Measurements from ENCODE around the gene GCSH. TPM values are rescaled to one million over a fixed set of nuclear protein-coding genes. Genes with fewer than 3 reads are reported as not detected.

The GCSH gene
- total and polyA plus RNA-seq, 2 of the 13 experiments (the other 11 are each of a cell fraction or from before 2014, with no cell fraction given) = 35.9 to 103 TPM

DNA sequence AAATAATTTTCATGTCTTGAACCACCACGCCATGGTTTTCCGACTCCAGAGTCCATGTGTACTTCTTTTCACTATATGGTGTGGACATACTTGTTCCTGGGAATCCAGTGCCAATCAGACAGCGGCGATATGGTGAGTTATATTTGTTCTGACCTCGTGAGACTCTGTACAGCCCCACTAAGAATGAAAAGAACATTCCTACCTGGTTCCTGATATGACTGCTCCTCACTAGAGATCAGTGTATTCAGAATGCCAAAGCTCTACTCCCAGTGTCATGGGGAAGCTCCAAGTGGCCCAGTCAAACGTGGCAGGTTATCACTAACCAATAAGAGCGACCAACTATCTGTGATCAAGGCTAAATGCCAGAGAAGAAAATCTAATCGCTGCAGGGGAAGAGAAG is 25.2 kb downstream of the GCSH start:
- Histone ChIP-seq H3K9me3 (ENCODE audit: low read length) (no peaks in the 10 kb centered on the region), H4K20me1 (ENCODE audit: insufficient read depth, low read length) (no peaks in the 10 kb centered on the region), H3K36me3 (replicated peaks in 1 of 2; ENCODE audit: control insufficient read depth in 1 of 2, insufficient read depth in 2 of 2, low read length in 2 of 2) (no peaks in the 10 kb centered on the region), H3K9ac (ENCODE audit: insufficient read depth, low read depth, low read length) (no peak overlapping the region), H3K27me3 (ENCODE audit: control insufficient read depth in 1 of 2, insufficient read depth in 2 of 2, low read length in 2 of 2) (no peaks in the 10 kb centered on the region), H3K4me3 (replicated peaks in 1 of 3; ENCODE audit: insufficient read depth in 1 of 3, low read depth in 2 of 3, low read length in 3 of 3) (no peak overlapping the region), H2AFZ (ENCODE audit: low read length) (no peak overlapping the region), H3K79me2 (ENCODE audit: insufficient read depth, low read length) (no peaks in the 10 kb centered on the region), H3K27ac (ENCODE audit: extremely low read length, insufficient read depth, low read length) (no peak overlapping the region), H3K4me1 (ENCODE audit: insufficient read depth, low read length) (peaks cover 9% of the 10 kb centered on the region), H3K4me2 (ENCODE audit: low read depth, low read length) (no peak overlapping the region)
- ATAC-seq (no peak), FAIRE-seq (no peak), DNase-seq (ENCODE audit: low spot score) (no peak)
- ChIA-PET POLR2A (no interaction called here), CTCF (ENCODE audit: low intra/inter-chr PET ratio, low total read pairs) (no interaction called here)
- intact Hi-C loops (cut with micrococcal nuclease; ENCODE audit: unreplicated experiment) = no loop called here
- WGBS (ENCODE audit: low lambda C conversion rate) = 92% methylated on average over 7 of the region's 8 CpGs
- in situ Hi-C loops (cut with HindIII; ENCODE audit: extremely low pct_ligation_motif_present, low pct_unique_long_range_greater_than_20kb) = no loop called here
- BruUV-seq (replicated peaks) = no TSS peak
- TF ChIP-seq, protein P1, sequence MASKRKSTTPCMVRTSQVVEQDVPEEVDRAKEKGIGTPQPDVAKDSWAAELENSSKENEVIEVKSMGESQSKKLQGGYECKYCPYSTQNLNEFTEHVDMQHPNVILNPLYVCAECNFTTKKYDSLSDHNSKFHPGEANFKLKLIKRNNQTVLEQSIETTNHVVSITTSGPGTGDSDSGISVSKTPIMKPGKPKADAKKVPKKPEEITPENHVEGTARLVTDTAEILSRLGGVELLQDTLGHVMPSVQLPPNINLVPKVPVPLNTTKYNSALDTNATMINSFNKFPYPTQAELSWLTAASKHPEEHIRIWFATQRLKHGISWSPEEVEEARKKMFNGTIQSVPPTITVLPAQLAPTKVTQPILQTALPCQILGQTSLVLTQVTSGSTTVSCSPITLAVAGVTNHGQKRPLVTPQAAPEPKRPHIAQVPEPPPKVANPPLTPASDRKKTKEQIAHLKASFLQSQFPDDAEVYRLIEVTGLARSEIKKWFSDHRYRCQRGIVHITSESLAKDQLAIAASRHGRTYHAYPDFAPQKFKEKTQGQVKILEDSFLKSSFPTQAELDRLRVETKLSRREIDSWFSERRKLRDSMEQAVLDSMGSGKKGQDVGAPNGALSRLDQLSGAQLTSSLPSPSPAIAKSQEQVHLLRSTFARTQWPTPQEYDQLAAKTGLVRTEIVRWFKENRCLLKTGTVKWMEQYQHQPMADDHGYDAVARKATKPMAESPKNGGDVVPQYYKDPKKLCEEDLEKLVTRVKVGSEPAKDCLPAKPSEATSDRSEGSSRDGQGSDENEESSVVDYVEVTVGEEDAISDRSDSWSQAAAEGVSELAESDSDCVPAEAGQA (IDR thresholded peaks at IDR 0.05; ENCODE audit: low read depth) = no peak
- TF ChIP-seq, protein P1 (CRISPR knock-in tag; IDR thresholded peaks at IDR 0.05; ENCODE audit: borderline replicate concordance) = no peak
- no peak for TF ChIP-seq FIP1L1 (IDR thresholded peaks at IDR 0.05; ENCODE audit: borderline replicate concordance, insufficient read depth, low read depth, low read length)
- no peak for TF ChIP-seq THAP11 (CRISPR knock-in tag; IDR thresholded peaks at IDR 0.05)
- TF ChIP-seq ZSCAN21 (CRISPR knock-in tag; IDR thresholded peaks at IDR 0.05; ENCODE audit: borderline replicate concordance) = no peak
- TF ChIP-seq SMYD3 (CRISPR knock-in tag; IDR thresholded peaks at IDR 0.05) = no peak
- TF ChIP-seq REXO4 (CRISPR knock-in tag; IDR thresholded peaks at IDR 0.05; ENCODE audit: borderline replicate concordance) = no peak
